Measurements from ENCODE around the gene ATIC. TPM values are rescaled to one million over a fixed set of nuclear protein-coding genes. Genes with fewer than 3 reads are reported as not detected.

ATIC gene
- polyA plus RNA-seq, 4 donors: 71.6 to 138 (median 104) TPM

DNA sequence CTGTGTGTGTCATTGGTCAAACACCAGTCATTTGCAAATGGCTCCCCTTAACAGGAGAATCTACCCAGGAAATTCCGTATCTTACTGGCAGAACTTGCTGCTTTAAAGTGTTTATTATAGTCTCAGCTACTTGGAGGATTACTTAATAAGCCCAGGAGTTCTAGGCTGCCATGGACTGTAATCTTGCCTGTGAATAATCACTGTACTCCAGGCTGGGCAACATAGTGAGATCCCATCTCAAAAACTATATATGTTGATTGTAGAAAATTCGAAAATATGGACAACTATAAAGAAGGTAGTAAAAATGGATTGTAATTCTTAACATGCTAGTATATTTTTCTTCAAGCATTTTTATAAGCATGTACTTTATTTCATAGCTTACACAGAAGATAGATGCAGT, 4.5 kb downstream of the ATIC start:
- Histone ChIP-seq H3K4me3 (ENCODE audit: low read depth in 1 of 3, low read length in 3 of 3) (no peak overlapping the region), H3K36me3 (ENCODE audit: control insufficient read depth in 3 of 3, insufficient read depth in 2 of 3, low read depth in 1 of 3, low read length in 3 of 3) (peaks cover 7 to 31% (median 8%) of the 10 kb centered on the region in 3 donors), H3K27ac (ENCODE audit: low read depth in 1 of 3, low read length in 2 of 3) (no peak overlapping the region), H3K27me3 (ENCODE audit: control insufficient read depth in 3 of 3, insufficient read depth in 3 of 3, low read length in 3 of 3) (no peaks in the 10 kb centered on the region), H3K9me3 (ENCODE audit: control insufficient read depth in 2 of 2, insufficient read depth in 1 of 2, low read depth in 1 of 2, low read length in 1 of 2) (no peaks in the 10 kb centered on the region), H3K4me1 (ENCODE audit: control insufficient read depth in 3 of 3, insufficient read depth in 2 of 3, low read depth in 1 of 3, low read length in 2 of 3) (peaks cover 2 to 9% (median 8%) of the 10 kb centered on the region in 3 donors)
- no peak for DNase-seq
- no peak for FAIRE-seq
- WGBS, 3 donors: 82 to 94% (median 92%) methylated on average over 2 of the region's 2 CpGs

DNA sequence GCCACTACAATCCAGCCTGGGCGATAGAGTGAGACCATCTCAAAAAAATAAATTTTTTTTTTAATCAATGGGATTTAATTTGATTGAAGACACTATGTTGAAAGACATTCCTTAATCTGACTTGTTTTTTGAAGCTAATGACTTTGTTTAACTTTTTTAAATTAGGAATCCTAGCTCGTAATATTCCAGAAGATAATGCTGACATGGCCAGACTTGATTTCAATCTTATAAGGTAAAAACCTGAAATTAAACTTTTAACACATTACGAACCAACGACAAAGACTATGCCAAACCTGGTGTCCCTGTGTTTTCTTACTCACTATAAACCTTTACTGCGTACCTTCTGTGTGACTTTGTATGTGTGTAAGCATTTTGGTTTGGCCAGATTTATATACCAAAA, 7.6 kb downstream of the ATIC start:
- Histone ChIP-seq H3K4me1 (ENCODE audit: control insufficient read depth in 3 of 3, insufficient read depth in 2 of 3, low read depth in 1 of 3, low read length in 2 of 3) (no peaks in the 10 kb centered on the region), H3K27ac (ENCODE audit: low read depth in 1 of 3, low read length in 2 of 3) (no peak overlapping the region), H3K4me3 (ENCODE audit: low read depth in 1 of 3, low read length in 3 of 3) (no peak overlapping the region), H3K27me3 (ENCODE audit: control insufficient read depth in 3 of 3, insufficient read depth in 3 of 3, low read length in 3 of 3) (no peaks in the 10 kb centered on the region), H3K9me3 (ENCODE audit: control insufficient read depth in 2 of 2, insufficient read depth in 1 of 2, low read depth in 1 of 2, low read length in 1 of 2) (no peaks in the 10 kb centered on the region), H3K36me3 (ENCODE audit: control insufficient read depth in 3 of 3, insufficient read depth in 2 of 3, low read depth in 1 of 3, low read length in 3 of 3) (peaks cover 10 to 46% (median 10%) of the 10 kb centered on the region in 3 donors)
- no peak for DNase-seq
- no peak for FAIRE-seq
- 96 to 98% (median 98%) methylated on average over 5 of the region's 5 CpGs for WGBS, 3 donors

DNA sequence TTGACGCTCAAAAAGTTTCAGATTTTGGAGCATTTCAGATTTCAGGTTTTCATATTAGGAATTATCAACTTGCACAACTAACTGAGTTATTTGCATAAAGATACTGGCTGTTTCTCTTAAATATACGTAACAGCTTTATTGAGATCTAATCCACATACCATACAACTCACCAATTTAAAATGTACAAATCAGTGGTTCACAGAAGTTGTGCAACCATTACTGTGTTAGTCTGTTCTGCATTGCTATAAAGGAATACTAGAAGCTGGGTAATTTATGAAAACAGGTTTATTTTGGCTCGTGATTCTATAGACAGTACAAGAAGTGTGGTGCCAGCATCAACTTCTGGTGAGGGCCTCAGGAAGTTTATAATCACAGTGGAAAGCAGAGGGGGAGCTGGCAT, 8.2 kb downstream of the ATIC start:
- Histone ChIP-seq H3K36me3 (ENCODE audit: control insufficient read depth in 3 of 3, insufficient read depth in 2 of 3, low read depth in 1 of 3, low read length in 3 of 3) (peaks cover 10 to 46% (median 12%) of the 10 kb centered on the region in 3 donors), H3K27ac (ENCODE audit: low read depth in 1 of 3, low read length in 2 of 3) (no peak overlapping the region), H3K9me3 (ENCODE audit: control insufficient read depth in 2 of 2, insufficient read depth in 1 of 2, low read depth in 1 of 2, low read length in 1 of 2) (no peaks in the 10 kb centered on the region), H3K4me1 (ENCODE audit: control insufficient read depth in 3 of 3, insufficient read depth in 2 of 3, low read depth in 1 of 3, low read length in 2 of 3) (no peaks in the 10 kb centered on the region), H3K27me3 (ENCODE audit: control insufficient read depth in 3 of 3, insufficient read depth in 3 of 3, low read length in 3 of 3) (no peaks in the 10 kb centered on the region), H3K4me3 (ENCODE audit: low read depth in 1 of 3, low read length in 3 of 3) (no peak overlapping the region)
- 90 to 95% (median 93%) methylated on average over 3 of the region's 3 CpGs for WGBS, 3 donors
- FAIRE-seq: no peak
- no peak for DNase-seq

DNA sequence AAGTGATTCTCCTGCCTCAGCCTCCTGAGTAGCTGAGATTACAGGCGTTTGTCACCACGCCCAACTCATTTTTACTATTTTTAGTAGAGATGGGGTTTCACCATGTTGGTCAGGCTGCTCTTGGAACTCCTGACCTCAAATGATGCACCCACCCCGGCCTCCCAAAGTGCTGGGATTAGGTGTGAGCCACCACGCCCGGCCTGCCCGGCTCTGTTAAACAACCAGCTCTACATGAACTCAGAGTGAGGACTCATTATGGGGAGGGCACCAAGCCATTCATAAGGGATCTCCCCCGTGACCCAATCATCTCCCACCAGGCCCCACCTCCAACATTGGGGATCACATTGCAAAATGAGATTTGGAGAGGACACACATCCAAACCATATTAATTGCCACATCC, 8.8 kb downstream of the ATIC start:
- Histone ChIP-seq H3K9me3 (ENCODE audit: control insufficient read depth in 2 of 2, insufficient read depth in 1 of 2, low read depth in 1 of 2, low read length in 1 of 2) (no peaks in the 10 kb centered on the region), H3K4me1 (ENCODE audit: control insufficient read depth in 3 of 3, insufficient read depth in 2 of 3, low read depth in 1 of 3, low read length in 2 of 3) (no peaks in the 10 kb centered on the region), H3K36me3 (ENCODE audit: control insufficient read depth in 3 of 3, insufficient read depth in 2 of 3, low read depth in 1 of 3, low read length in 3 of 3) (peaks cover 10 to 49% (median 12%) of the 10 kb centered on the region in 3 donors), H3K27ac (ENCODE audit: low read depth in 1 of 3, low read length in 2 of 3) (no peak overlapping the region), H3K27me3 (ENCODE audit: control insufficient read depth in 3 of 3, insufficient read depth in 3 of 3, low read length in 3 of 3) (no peaks in the 10 kb centered on the region), H3K4me3 (ENCODE audit: low read depth in 1 of 3, low read length in 3 of 3) (no peak overlapping the region)
- DNase-seq: no peak
- 85 to 90% (median 90%) methylated on average over 7 of the region's 7 CpGs for WGBS, 3 donors
- FAIRE-seq: no peak

DNA sequence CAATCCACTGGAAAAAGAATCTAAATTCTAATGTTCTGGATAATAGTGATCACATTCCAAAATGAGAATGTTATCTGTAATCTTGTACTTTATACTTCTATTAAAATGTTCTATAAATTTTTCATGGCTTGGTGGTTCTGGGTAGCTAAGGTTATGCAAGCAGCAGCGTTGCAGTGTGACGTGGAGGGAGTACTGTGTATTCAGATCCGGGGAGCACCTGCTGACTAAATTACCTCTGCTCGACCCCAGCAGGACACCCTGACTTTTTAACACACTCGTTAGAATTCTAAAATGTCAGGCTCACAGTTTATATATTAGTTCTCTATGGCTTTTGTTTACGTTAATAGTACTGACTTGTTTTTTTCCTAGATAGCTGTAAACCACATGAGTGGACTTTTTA, 13.0 kb downstream of the ATIC start:
- WGBS, 3 donors: 55 to 67% (median 56%) methylated on average over 6 of the region's 6 CpGs

DNA sequence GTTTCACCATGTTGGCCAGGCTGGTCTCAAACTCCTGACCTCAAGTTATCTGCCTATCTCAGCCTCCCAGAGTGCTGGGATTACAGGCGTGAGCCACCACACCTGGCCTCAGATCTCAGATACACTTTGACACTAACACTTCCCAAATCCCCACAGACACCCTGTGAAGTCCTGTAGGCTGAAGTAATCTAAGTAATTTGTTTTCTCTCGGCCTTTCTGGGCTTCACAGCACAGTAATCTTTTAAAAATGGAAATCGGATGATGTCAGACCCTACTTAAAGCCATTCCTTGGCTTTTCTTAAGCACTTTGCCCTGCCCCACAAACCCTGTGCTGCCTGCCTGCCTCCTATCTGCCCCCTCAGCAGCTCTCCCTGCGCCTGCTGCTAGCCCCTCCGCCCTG, 16.2 kb downstream of the ATIC start:
- 89 to 94% (median 93%) methylated on average over 5 of the region's 5 CpGs for WGBS, 3 donors
- Histone ChIP-seq H3K9me3 (ENCODE audit: control insufficient read depth in 2 of 2, insufficient read depth in 1 of 2, low read depth in 1 of 2, low read length in 1 of 2) (no peaks in the 10 kb centered on the region), H3K4me1 (ENCODE audit: control insufficient read depth in 3 of 3, insufficient read depth in 2 of 3, low read depth in 1 of 3, low read length in 2 of 3) (peaks cover 0 to 7% (median 0%) of the 10 kb centered on the region in 3 donors), H3K27me3 (ENCODE audit: control insufficient read depth in 3 of 3, insufficient read depth in 3 of 3, low read length in 3 of 3) (no peaks in the 10 kb centered on the region), H3K4me3 (ENCODE audit: low read depth in 1 of 3, low read length in 3 of 3) (no peak overlapping the region), H3K27ac (ENCODE audit: low read depth in 1 of 3, low read length in 2 of 3) (no peak overlapping the region), H3K36me3 (ENCODE audit: control insufficient read depth in 3 of 3, insufficient read depth in 2 of 3, low read depth in 1 of 3, low read length in 3 of 3) (peaks cover 8 to 47% (median 22%) of the 10 kb centered on the region in 3 donors)
- FAIRE-seq (no peak), DNase-seq (no peak)

More for the DNA sequence above, 13.0 kb downstream of the ATIC start:
- Histone ChIP-seq H3K36me3 (ENCODE audit: control insufficient read depth in 3 of 3, insufficient read depth in 2 of 3, low read depth in 1 of 3, low read length in 3 of 3) (peaks cover 17 to 64% (median 30%) of the 10 kb centered on the region in 3 donors), H3K27ac (ENCODE audit: low read depth in 1 of 3, low read length in 2 of 3) (no peak overlapping the region), H3K9me3 (ENCODE audit: control insufficient read depth in 2 of 2, insufficient read depth in 1 of 2, low read depth in 1 of 2, low read length in 1 of 2) (no peaks in the 10 kb centered on the region), H3K27me3 (ENCODE audit: control insufficient read depth in 3 of 3, insufficient read depth in 3 of 3, low read length in 3 of 3) (no peaks in the 10 kb centered on the region), H3K4me3 (ENCODE audit: low read depth in 1 of 3, low read length in 3 of 3) (no peak overlapping the region), H3K4me1 (ENCODE audit: control insufficient read depth in 3 of 3, insufficient read depth in 2 of 3, low read depth in 1 of 3, low read length in 2 of 3) (no peaks in the 10 kb centered on the region)
- FAIRE-seq (no peak), DNase-seq (no peak)

DNA sequence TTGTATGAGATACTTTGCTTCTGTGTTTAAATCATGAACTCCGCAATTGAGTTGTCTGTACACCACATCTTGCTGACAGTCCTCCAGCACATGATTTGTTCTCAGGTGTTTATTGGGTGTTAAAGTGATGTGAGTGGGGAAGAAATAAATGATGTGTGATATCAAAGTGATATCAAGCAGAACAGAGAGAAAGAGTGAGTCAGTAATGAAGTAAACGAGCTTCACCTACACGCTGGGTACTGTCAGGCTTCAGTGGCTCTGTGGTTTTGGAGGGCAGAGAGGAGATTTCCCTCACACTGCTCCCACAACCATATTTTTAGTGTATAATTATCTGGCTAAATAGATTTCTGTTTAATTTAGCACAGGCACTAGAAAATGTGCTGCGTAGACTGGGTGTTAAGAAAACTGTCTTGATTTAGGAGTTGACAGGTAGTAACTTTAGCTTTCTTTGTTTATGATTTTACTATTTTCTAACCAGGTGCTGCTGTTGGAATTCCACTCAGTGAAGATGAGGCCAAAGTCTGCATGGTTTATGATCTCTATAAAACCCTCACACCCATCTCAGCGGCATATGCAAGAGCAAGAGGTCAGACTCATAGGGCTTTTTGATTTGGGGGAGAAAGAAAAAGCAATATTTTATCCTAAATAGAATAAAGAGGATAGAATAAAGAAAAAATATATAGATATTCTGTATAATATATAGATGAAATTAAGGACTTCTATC, 21.2 kb downstream of the ATIC start:
- Histone ChIP-seq H3K27me3 (ENCODE audit: control insufficient read depth in 3 of 3, insufficient read depth in 3 of 3, low read length in 3 of 3) (no peaks in the 10 kb centered on the region), H3K4me1 (ENCODE audit: control insufficient read depth in 3 of 3, insufficient read depth in 2 of 3, low read depth in 1 of 3, low read length in 2 of 3) (peaks cover 0 to 7% (median 0%) of the 10 kb centered on the region in 3 donors), H3K4me3 (ENCODE audit: low read depth in 1 of 3, low read length in 3 of 3) (no peak overlapping the region), H3K9me3 (ENCODE audit: control insufficient read depth in 2 of 2, insufficient read depth in 1 of 2, low read depth in 1 of 2, low read length in 1 of 2) (no peaks in the 10 kb centered on the region), H3K36me3 (ENCODE audit: control insufficient read depth in 3 of 3, insufficient read depth in 2 of 3, low read depth in 1 of 3, low read length in 3 of 3) (peaks cover 6 to 24% (median 6%) of the 10 kb centered on the region in 3 donors), H3K27ac (ENCODE audit: low read depth in 1 of 3, low read length in 2 of 3) (peak overlapping the region; percentile 44 to 70 (median 48))
- DNase-seq (peak; percentile 85 to 90), FAIRE-seq (peak; percentile 65)
- WGBS, 3 donors: 20 to 65% (median 30%) methylated on average over 5 of the region's 5 CpGs

DNA sequence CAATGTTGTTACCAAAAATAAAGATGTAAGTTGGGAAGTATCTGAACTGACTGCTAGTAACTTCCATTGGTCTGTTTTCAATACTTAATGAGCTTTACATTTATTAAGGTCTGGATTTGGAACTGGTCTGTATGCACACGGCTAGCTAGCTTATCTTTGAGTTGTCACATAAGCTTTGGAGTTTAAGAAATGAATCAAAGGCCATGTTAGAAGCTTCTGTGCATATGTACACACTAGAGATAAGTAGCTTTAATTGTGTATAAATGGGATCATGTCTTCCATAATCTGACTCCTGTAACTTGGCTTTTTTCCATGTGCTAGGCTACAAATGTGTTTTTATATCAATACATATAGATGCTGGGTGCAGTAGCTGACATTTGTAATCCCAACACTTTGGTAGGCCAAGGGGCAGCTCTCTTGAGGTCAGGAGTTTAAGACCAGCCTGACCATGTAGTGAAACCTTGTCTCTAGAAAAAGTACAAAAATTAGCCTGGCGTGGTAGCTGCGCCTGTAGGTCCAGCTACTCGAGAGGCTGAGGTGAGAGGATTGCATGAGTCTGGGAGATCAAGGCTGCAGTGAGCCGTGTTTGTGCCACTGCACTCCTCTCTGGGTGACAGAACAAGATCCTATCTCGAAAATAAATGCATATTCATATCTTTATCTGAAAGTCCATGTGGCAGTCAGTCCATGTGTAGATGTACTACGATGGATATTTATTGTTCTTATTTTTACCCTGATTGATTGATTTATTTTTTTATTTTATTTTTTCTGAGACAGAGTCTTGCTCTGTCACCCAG, 27.2 kb downstream of the ATIC start:
- H3K36me3 ChIP-seq (ENCODE audit: control insufficient read depth in 3 of 3, insufficient read depth in 2 of 3, low read depth in 1 of 3, low read length in 3 of 3): peaks cover 5 to 30% (median 8%) of the 10 kb centered on the region in 3 donors
- no peak for FAIRE-seq

More for the DNA sequence above, 27.2 kb downstream of the ATIC start:
- H3K9me3 ChIP-seq (ENCODE audit: control insufficient read depth in 2 of 2, insufficient read depth in 1 of 2, low read depth in 1 of 2, low read length in 1 of 2): no peaks in the 10 kb centered on the region
- peak in 1 of 2 donors; percentile 40 for DNase-seq
- H3K27me3 ChIP-seq (ENCODE audit: control insufficient read depth in 3 of 3, insufficient read depth in 3 of 3, low read length in 3 of 3): no peaks in the 10 kb centered on the region
- H3K4me3 ChIP-seq (ENCODE audit: low read depth in 1 of 3, low read length in 3 of 3): no peak overlapping the region
- H3K27ac ChIP-seq (ENCODE audit: low read depth in 1 of 3, low read length in 2 of 3): no peak overlapping the region
- no peaks in the 10 kb centered on the region for H3K4me1 ChIP-seq (ENCODE audit: control insufficient read depth in 3 of 3, insufficient read depth in 2 of 3, low read depth in 1 of 3, low read length in 2 of 3)
- WGBS, 3 donors: 80 to 90% (median 88%) methylated on average over 7 of the region's 7 CpGs
